GM12878 (cell line): Measurements from ENCODE around the gene PHOSPHO1. TPM values are rescaled to one million over a fixed set of nuclear protein-coding genes. Genes with fewer than 3 reads are reported as not detected.
A peak's percentile ranks its signal among the peaks of the same experiment; 100 is the strongest.

ENCODE experiments used
- CBX5 ChIP-seq: sonication (generic); IDR thresholded peaks from 2 replicates; pipeline ENCODE4 v1.6.1; 2016; ENCODE audit warnings: low read depth, moderate library complexity, mild to moderate bottlenecking, inconsistent platforms
- ETV6 ChIP-seq, 2 experiments: fragments of 450-650 bp in 1 of 2; IDR thresholded peaks in 1 of 2; conservative IDR thresholded peaks in 1 of 2; 2 replicates each; pipeline ENCODE4 v1.6.1; 2014; ENCODE audit warnings: antibody characterized with exemption in 1 of 2, borderline replicate concordance in 1 of 2, low read depth in 1 of 2, mild to moderate bottlenecking in 1 of 2, moderate library complexity in 1 of 2
- IKZF1 ChIP-seq: fragments of 450-650 bp; conservative IDR thresholded peaks from 2 replicates; pipeline ENCODE4 v1.6.1; 2017; ENCODE audit warnings: antibody characterized with exemption, mild to moderate bottlenecking
- JUNB ChIP-seq: IDR thresholded peaks from 2 replicates; pipeline ENCODE4 v1.6.1; 2016; ENCODE audit warnings: antibody characterized with exemption, mild to moderate bottlenecking
- MEF2A ChIP-seq: IDR thresholded peaks from 2 replicates; pipeline ENCODE4 v1.6.1; 2011; ENCODE audit warnings: low read depth, mild to moderate bottlenecking, low read length, moderate library complexity; ENCODE audit not compliant: insufficient read depth
- MEF2B ChIP-seq: fragments of 450-650 bp; IDR thresholded peaks from 2 replicates; pipeline ENCODE4 v1.6.1; 2018; ENCODE audit warnings: mild to moderate bottlenecking, moderate library complexity; ENCODE audit not compliant: partially characterized antibody, poor library complexity, severe bottlenecking
- PAX8 ChIP-seq: fragments of 450-650 bp; IDR thresholded peaks from 2 replicates; pipeline ENCODE4 v1.6.1; 2017; ENCODE audit warnings: mild to moderate bottlenecking, moderate library complexity
- POLR2AphosphoS2 ChIP-seq: IDR thresholded peaks from 2 replicates; pipeline ENCODE4 v1.6.1; 2011; ENCODE audit warnings: low read depth, mild to moderate bottlenecking, low read length, improper control_type of control experiment, moderate library complexity
- PRDM15 ChIP-seq: fragments of 450-650 bp; formaldehyde crosslinking; IDR thresholded peaks from 2 replicates; pipeline ENCODE4 v1.4.0; 2020; ENCODE audit warnings: mild to moderate bottlenecking, moderate library complexity
- SMARCA5 ChIP-seq: fragments of 450-650 bp; IDR thresholded peaks from 2 replicates; pipeline ENCODE4 v1.6.1; 2017; ENCODE audit warnings: mild to moderate bottlenecking
- TCF12 ChIP-seq: IDR thresholded peaks from 2 replicates; pipeline ENCODE4 v1.6.1; 2011; ENCODE audit warnings: low read depth, mild to moderate bottlenecking, low read length
- ZNF384 ChIP-seq: IDR thresholded peaks from 2 replicates; pipeline ENCODE4 v1.6.1; 2012; ENCODE audit warnings: low read depth, mild to moderate bottlenecking, low read length, improper control_type of control experiment, borderline replicate concordance
- ZNF592 ChIP-seq: fragments of 450-650 bp; IDR thresholded peaks from 2 replicates; pipeline ENCODE4 v1.6.1; 2017; ENCODE audit warnings: mild to moderate bottlenecking, moderate library complexity
- ZNF687 ChIP-seq: fragments of 450-650 bp; IDR thresholded peaks from 2 replicates; pipeline ENCODE4 v1.6.1; 2017; ENCODE audit warnings: mild to moderate bottlenecking, moderate library complexity
- polyA plus RNA-seq, 11 experiments: library from polyadenylated mRNA; depleted of rRNA in 4 of 11; unstranded in 6 of 11; stranded (reverse) in 5 of 11; fragments of >200 nt; fragmentation: Nextera tagmentation in 4 of 11; fragmentation: Illumina TruSeq in 1 of 11; extraction: Ambion mirVana in 4 of 11; extraction: Trizol in 1 of 11; gene quantifications; 1 replicate in 1 of 11; 2 replicates in 10 of 11; pipeline versions ENCODE4 v1.2.1 to v1.2.3, GENCODE V29; 2011 to 2016; ENCODE audit warnings: inconsistent platforms in 2 of 11, missing spikeins in 2 of 11, low read depth in 1 of 11
- total RNA-seq, 4 experiments: library from RNA; depleted of rRNA in 3 of 4; stranded (reverse); fragments of >200 nt in 3 of 4; fragmentation: Illumina TruSeq in 1 of 4; extraction: Trizol in 1 of 4; gene quantifications; 2 replicates each; pipeline versions ENCODE4 v1.2.1 to v1.2.3, GENCODE V29; 2013 to 2021

PHOSPHO1 gene
- total and polyA plus RNA-seq, 10 of the 15 experiments (the other 5 are each of a cell fraction or from before 2014, with no cell fraction given): 0.03 to 1.5 (median 0.16) TPM; not detected in 2

GRCh38 chr17:49214676-49215360 lies 15.8 kb downstream of the PHOSPHO1 start (continued):
- peak; percentile 65; the same call in 1 of the 2 replicates for TF ChIP-seq POLR2AphosphoS2
- no peak for TF ChIP-seq TCF12
- TF ChIP-seq JUNB: no peak
- TF ChIP-seq MEF2B: no peak
- TF ChIP-seq PRDM15 (CRISPR knock-in tag): no peak
- TF ChIP-seq IKZF1: peak; percentile 50; the same call in 1 of the 2 replicates
- no peak for TF ChIP-seq CBX5
- TF ChIP-seq SMARCA5: peak; percentile 89
- 0 out of 2 replicates have a peak, but pooled peaks have one; percentile 19 for TF ChIP-seq ZNF384
- no peak; the same call in 1 of the 2 replicates for TF ChIP-seq ZNF592
- peak; percentile 93 for TF ChIP-seq ZNF687
- no peak for TF ChIP-seq MEF2A
- TF ChIP-seq ETV6 (conservative IDR thresholded peaks at IDR 0.05 in 1 of 2, IDR thresholded peaks at IDR 0.05 in 1 of 2; ENCODE audit: borderline replicate concordance in 1 of 2, low read depth in 1 of 2): no peak
- no peak for TF ChIP-seq PAX8
